A549 (cell line): ENCODE measurements around the gene PRB4. TPM values are rescaled to one million over a fixed set of nuclear protein-coding genes. Genes with fewer than 3 reads are reported as not detected.

Experiments
- ATAC-seq, 2 experiments: fragments of 200-7000 bp in 1 of 2; fragments of >200 bp in 1 of 2; cut with Nextera tagmentation in 1 of 2; cut with Tn5 transposase in 1 of 2; 3 replicates each; pipeline versions ENCODE4 v1.8.0 to v1.9.1; 2018 to 2020; ENCODE audit warnings: mild to moderate bottlenecking in 1 of 2, moderate library complexity in 1 of 2
- CTCF ChIA-PET: fragments of 300-600 bp; sonication (Branson Sonifier 250); formaldehyde crosslinking; extraction: SDS; loops from one replicate; lab custom pipeline; 2021; ENCODE audit warnings: antibody characterized with exemption, inconsistent platforms; lab: Yijun Ruan, JAX
- POLR2A ChIA-PET: fragments of 350-600 bp; formaldehyde crosslinking; extraction: SDS; loops from one replicate; lab custom pipeline; 2021; ENCODE audit warnings: antibody characterized with exemption, inconsistent platforms; lab: Yijun Ruan, JAX
- DNase-seq, 2 experiments: peaks; one replicate each; pipeline versions ENCODE4 v3.0.0 to v3.0.0-alpha.2; 2011 to 2016; ENCODE audit warnings: low read depth in 1 of 2, low spot score in 1 of 2
- FAIRE-seq: peaks from 2 replicates; lab custom pipeline; 2011; peaks lifted over from hg19 to GRCh38; lab: Jason Lieb, UNC
- H3K27ac ChIP-seq, 2 experiments: fragments of >200 bp; sonication (Bioruptor Twin); formaldehyde crosslinking; 3 replicates each; pipeline ENCODE4 v1.5.1; 2016 to 2017
- H3K4me1 ChIP-seq: fragments of >200 bp; sonication (Bioruptor Twin); formaldehyde crosslinking; 3 replicates; pipeline ENCODE4 v1.6.1; 2016
- H3K4me2 ChIP-seq: fragments of >200 bp; sonication (Bioruptor Twin); formaldehyde crosslinking; 3 replicates; pipeline ENCODE4 v1.6.1; 2016
- H3K4me3 ChIP-seq: fragments of >200 bp; sonication (Bioruptor Twin); formaldehyde crosslinking; 3 replicates; pipeline ENCODE4 v1.5.1; 2016
- H3K9me3 ChIP-seq: fragments of >200 bp; sonication (Bioruptor Twin); formaldehyde crosslinking; 3 replicates; pipeline ENCODE4 v1.6.1; 2016
- ATOH8 ChIP-seq: fragments of 250-450 bp; sonication (Bioruptor Pico); IDR thresholded peaks from 2 replicates; pipeline ENCODE4 v1.5.0; 2020; ENCODE audit warnings: low read depth, mild to moderate bottlenecking, moderate library complexity
- BCL3 ChIP-seq: fragments of >200 bp; sonication (Bioruptor Twin); formaldehyde crosslinking; IDR thresholded peaks from 3 replicates; pipeline ENCODE4 v1.6.1; 2016
- CBX8 ChIP-seq: fragments of 200-600 bp; sonication (generic); IDR thresholded peaks from 2 replicates; pipeline ENCODE4 v1.6.1; 2016
- CHD4 ChIP-seq: fragments of 200-600 bp; sonication (generic); IDR thresholded peaks from 2 replicates; pipeline ENCODE4 v1.6.1; 2016; ENCODE audit warnings: antibody characterized with exemption, mild to moderate bottlenecking, borderline replicate concordance
- CTCF ChIP-seq: fragments of >200 bp; sonication (Bioruptor Twin); formaldehyde crosslinking; IDR thresholded peaks from 3 replicates; pipeline ENCODE4 v1.5.1; 2016
- EHF ChIP-seq: fragments of 250-450 bp; sonication (Bioruptor Pico); IDR thresholded peaks from 2 replicates; pipeline ENCODE4 v1.5.0; 2020; ENCODE audit warnings: mild to moderate bottlenecking
- ESRRA ChIP-seq: fragments of 150-350 bp; IDR thresholded peaks from 2 replicates; pipeline ENCODE4 v1.6.1; 2014; ENCODE audit warnings: mild to moderate bottlenecking, low read length, borderline replicate concordance
- FOXS1 ChIP-seq: fragments of 250-450 bp; sonication (Bioruptor Pico); IDR thresholded peaks from 2 replicates; pipeline ENCODE4 v1.5.0; 2020; ENCODE audit warnings: mild to moderate bottlenecking, moderate library complexity
- HDAC2 ChIP-seq: fragments of 200-600 bp; sonication (generic); IDR thresholded peaks from 2 replicates; pipeline ENCODE4 v1.6.1; 2016
- HES2 ChIP-seq: fragments of >200 bp; sonication (Bioruptor Twin); formaldehyde crosslinking; IDR thresholded peaks from 2 replicates; pipeline ENCODE4 v1.6.1; 2016
- HEYL ChIP-seq: fragments of 250-450 bp; sonication (Bioruptor Pico); IDR thresholded peaks from 2 replicates; pipeline ENCODE4 v1.8.0; 2021; ENCODE audit warnings: mild to moderate bottlenecking, moderate library complexity
- HOXA7 ChIP-seq: fragments of 250-450 bp; sonication (Bioruptor Pico); IDR thresholded peaks from 2 replicates; pipeline ENCODE4 v1.5.0; 2020; ENCODE audit warnings: mild to moderate bottlenecking, moderate library complexity
- HOXB5 ChIP-seq: fragments of 250-450 bp; sonication (Bioruptor Pico); IDR thresholded peaks from 2 replicates; pipeline ENCODE4 v1.5.0; 2020; ENCODE audit warnings: mild to moderate bottlenecking, moderate library complexity
- JUNB ChIP-seq: fragments of >200 bp; sonication (Bioruptor Twin); formaldehyde crosslinking; IDR thresholded peaks from 2 replicates; pipeline ENCODE4 v1.6.1; 2016
- MYC ChIP-seq: IDR thresholded peaks from 2 replicates; pipeline ENCODE4 v1.6.1; 2012; ENCODE audit warnings: mild to moderate bottlenecking, inconsistent platforms, low read length, improper control_type of control experiment, borderline replicate concordance
- POLR2A ChIP-seq: IDR thresholded peaks from 2 replicates; pipeline ENCODE4 v1.6.1; 2012; ENCODE audit warnings: mild to moderate bottlenecking, low read length
- POLR2AphosphoS2 ChIP-seq: conservative IDR thresholded peaks from 2 replicates; pipeline ENCODE4 v1.6.1; 2012; ENCODE audit warnings: low read length, improper control_type of control experiment, inconsistent platforms
- RAD21 ChIP-seq, 2 experiments: fragments of >200 bp in 1 of 2; sonication (Bioruptor Twin) in 1 of 2; formaldehyde crosslinking in 1 of 2; IDR thresholded peaks in 1 of 2; conservative IDR thresholded peaks in 1 of 2; 2 replicates in 1 of 2; 3 replicates in 1 of 2; pipeline ENCODE4 v1.6.1; 2012 to 2018; ENCODE audit warnings: inconsistent platforms in 1 of 2
- RARB ChIP-seq: fragments of 250-450 bp; sonication (Bioruptor Pico); IDR thresholded peaks from 2 replicates; pipeline ENCODE4 v1.8.0; 2021; ENCODE audit warnings: mild to moderate bottlenecking, moderate library complexity
- RCOR1 ChIP-seq: fragments of 150-350 bp; IDR thresholded peaks from 2 replicates; pipeline ENCODE4 v1.6.1; 2014; ENCODE audit warnings: antibody characterized with exemption, low read length, low read depth
- RFX5 ChIP-seq: fragments of 450-650 bp; IDR thresholded peaks from 2 replicates; pipeline ENCODE4 v1.7.1; 2014; ENCODE audit warnings: antibody characterized with exemption, mild to moderate bottlenecking, moderate library complexity
- SMC3 ChIP-seq: fragments of >200 bp; sonication (Bioruptor Twin); formaldehyde crosslinking; IDR thresholded peaks from 3 replicates; pipeline ENCODE4 v1.6.1; 2018; ENCODE audit warnings: inconsistent platforms
- TP53 ChIP-seq: fragments of 250-450 bp; sonication (Bioruptor Pico); IDR thresholded peaks from 2 replicates; pipeline ENCODE4 v1.5.0; 2021; ENCODE audit warnings: mild to moderate bottlenecking, moderate library complexity
- USF2 ChIP-seq: fragments of 450-650 bp; IDR thresholded peaks from 2 replicates; pipeline ENCODE4 v1.6.1; 2014; ENCODE audit warnings: antibody characterized with exemption
- ZC3H11A ChIP-seq: fragments of 450-650 bp; IDR thresholded peaks from 2 replicates; pipeline ENCODE4 v1.6.1; 2014; ENCODE audit warnings: antibody characterized with exemption, mild to moderate bottlenecking
- ZNF302 ChIP-seq: fragments of 250-450 bp; sonication (Bioruptor Pico); IDR thresholded peaks from 2 replicates; pipeline ENCODE4 v1.9.0; 2021; ENCODE audit warnings: inconsistent platforms, mild to moderate bottlenecking, moderate library complexity
- WGBS: methylation state at CpG from one replicate; pipeline ENCODE4 v1.1.6; 2017; ENCODE audit errors: missing lambda C conversion rate; 5-methylcytosine and 5-hydroxymethylcytosine counted together
- polyA plus RNA-seq, 4 experiments: library from polyadenylated mRNA; depleted of rRNA in 3 of 4; stranded (reverse); fragments of >200 nt; fragmentation: RNase III in 1 of 4; extraction: RNeasy Plus Mini Kit Qiagen cat#74134 plus additional on column Dnase treatment in 1 of 4; gene quantifications; 2 replicates in 3 of 4; 3 replicates in 1 of 4; pipeline ENCODE4 v1.2.3, GENCODE V29; 2011 to 2017
- TF ChIP-seq, protein P1 (sequence below): IDR thresholded peaks from 2 replicates; pipeline ENCODE4 v1.6.1; 2012

PRB4 gene
- polyA plus RNA-seq, 2 of the 4 experiments (the other 2 are of a cell fraction): not detected

DNA sequence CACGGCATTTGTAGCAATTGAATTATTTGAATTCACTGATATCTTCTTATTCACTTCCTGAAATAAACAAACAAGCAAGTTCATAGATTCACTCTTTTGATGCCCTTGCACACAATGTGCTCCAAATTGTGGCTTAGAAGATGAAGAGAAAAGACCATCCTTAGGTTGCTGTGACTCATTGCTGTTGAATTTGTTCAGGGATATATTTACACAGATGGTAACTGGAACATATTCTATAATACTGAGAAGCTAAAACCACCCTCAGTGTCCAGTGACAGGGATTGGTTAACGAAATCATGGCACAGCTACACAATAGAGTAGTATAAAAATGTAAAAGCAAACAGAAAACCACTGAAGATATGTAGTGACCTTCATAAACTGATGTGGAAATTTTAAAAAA lies 3.1 kb downstream of the PRB4 start:
- H3K4me3 ChIP-seq: no peak overlapping the region
- no peak for ATAC-seq
- no peak for TF ChIP-seq SMC3
- no peak for TF ChIP-seq TP53 (CRISPR knock-in tag)
- TF ChIP-seq CTCF: no peak
- no peak for TF ChIP-seq RARB (CRISPR knock-in tag)
- no peak for TF ChIP-seq CBX8
- no peak for TF ChIP-seq HES2
- no peak for TF ChIP-seq ZNF302 (CRISPR knock-in tag)
- TF ChIP-seq ZC3H11A: no peak
- no peak for TF ChIP-seq JUNB
- TF ChIP-seq HDAC2: no peak
- TF ChIP-seq ATOH8 (CRISPR knock-in tag): no peak
- TF ChIP-seq USF2: no peak
- no peak for TF ChIP-seq RFX5
- FAIRE-seq: no peak
- no peaks in the 10 kb centered on the region for H3K4me1 ChIP-seq
- DNase-seq: no peak
- ChIA-PET CTCF (interaction anchor here (0.6 kb wide), 1 partner anchor 77 kb away, joined by 3 read pairs; no protein-coding TSS in a partner anchor), POLR2A (no interaction called here)
- H3K9me3 ChIP-seq: no peaks in the 10 kb centered on the region
- whole genome bisulfite sequencing: 15% methylated on average over 2 of the region's 2 CpGs
- H3K27ac ChIP-seq: no peak overlapping the region
- no peak overlapping the region for H3K4me2 ChIP-seq

GRCh38 chr12:11273449-11273848 lies 36.8 kb downstream of the PRB4 start:
- Histone ChIP-seq H3K4me3 (no peak overlapping the region), H3K27ac (no peak overlapping the region), H3K4me1 (no peaks in the 10 kb centered on the region), H3K4me2 (no peak overlapping the region), H3K9me3 (no peaks in the 10 kb centered on the region)
- TF ChIP-seq FOXS1 (CRISPR knock-in tag) (no peak), POLR2AphosphoS2 (no peak), HOXA7 (CRISPR knock-in tag) (no peak), RARB (CRISPR knock-in tag) (no peak), JUNB (no peak), ZC3H11A (no peak), ESRRA (no peak)
- TF ChIP-seq, protein P1, sequence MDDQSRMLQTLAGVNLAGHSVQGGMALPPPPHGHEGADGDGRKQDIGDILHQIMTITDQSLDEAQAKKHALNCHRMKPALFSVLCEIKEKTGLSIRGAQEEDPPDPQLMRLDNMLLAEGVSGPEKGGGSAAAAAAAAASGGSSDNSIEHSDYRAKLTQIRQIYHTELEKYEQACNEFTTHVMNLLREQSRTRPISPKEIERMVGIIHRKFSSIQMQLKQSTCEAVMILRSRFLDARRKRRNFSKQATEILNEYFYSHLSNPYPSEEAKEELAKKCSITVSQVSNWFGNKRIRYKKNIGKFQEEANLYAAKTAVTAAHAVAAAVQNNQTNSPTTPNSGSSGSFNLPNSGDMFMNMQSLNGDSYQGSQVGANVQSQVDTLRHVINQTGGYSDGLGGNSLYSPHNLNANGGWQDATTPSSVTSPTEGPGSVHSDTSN: no peak
- ATAC-seq: no peak
- ChIA-PET CTCF (no interaction called here), POLR2A (no interaction called here)
- WGBS: 16% methylated on average over 3 of the region's 3 CpGs
- peak; percentile 28 for FAIRE-seq
- DNase-seq: no peak

GRCh38 chr12:11269607-11270006 lies 40.6 kb downstream of the PRB4 start, which contains the start of gene PRB3:
TSS of gene PRB3 (minus strand) at chr12:11269707. CDS start at chr12:11269669, 38 bp downstream.
- no peak for TF ChIP-seq CHD4
- no peak for TF ChIP-seq HOXB5 (CRISPR knock-in tag)
- TF ChIP-seq RCOR1: no peak
- TF ChIP-seq FOXS1 (CRISPR knock-in tag): no peak
- TF ChIP-seq BCL3: no peak
- TF ChIP-seq RAD21 (conservative IDR thresholded peaks at IDR 0.05 in 1 of 2, IDR thresholded peaks at IDR 0.05 in 1 of 2): no peak
- TF ChIP-seq HEYL: no peak
- TF ChIP-seq MYC: no peak
- no peak for TF ChIP-seq ZC3H11A
- TF ChIP-seq USF2: no peak
- no peak for TF ChIP-seq EHF (CRISPR knock-in tag)
- no peak for TF ChIP-seq POLR2A
- H3K4me2 ChIP-seq: no peak within 1 kb of the TSS
- no peak for ATAC-seq
- no peaks in the 10 kb centered on the region for H3K4me1 ChIP-seq
- under 1% methylated on average over 3 of the region's 3 CpGs for WGBS
- no peak for DNase-seq
- POLR2A ChIA-PET: no interaction called here
- no peaks in the 10 kb centered on the region for H3K9me3 ChIP-seq
- no peak within 1 kb of the TSS for H3K27ac ChIP-seq
- no peak for FAIRE-seq
- CTCF ChIA-PET: no interaction called here
- no peak within 1 kb of the TSS for H3K4me3 ChIP-seq
